Activated naive CD8-positive, alpha-beta T cell treated with anti-CD3 and anti-CD28 coated beads, Interleukin-2, amount 50 U/mL, for 24 hours (primary cell): ENCODE results near the gene ROMO1.
"Not testable (repeated sequence)": the region's sequence is repeated elsewhere in the genome, so short reads cannot be mapped to it uniquely, and the experiment has no call there.

ENCODE experiments used
- ATAC-seq: fragments of 150-1000 bp; cut with Tn5 transposase; one replicate; pipeline ENCODE4 v1.10.0; 2021
- DNase-seq: peaks from one replicate; pipeline ENCODE4 v3.0.0; 2021
- H3K27ac Mint-ChIP-seq: one replicate; pipeline ENCODE4 v1.8.0; 2021; ENCODE audit warnings: mild to moderate bottlenecking, mixed read lengths
- H3K27me3 Mint-ChIP-seq: one replicate; pipeline ENCODE4 v1.8.0; 2021; ENCODE audit warnings: mixed read lengths
- H3K36me3 Mint-ChIP-seq: one replicate; pipeline ENCODE4 v1.8.0; 2021; ENCODE audit warnings: low read depth, mixed read lengths
- H3K4me1 Mint-ChIP-seq: one replicate; pipeline ENCODE4 v1.8.0; 2021; ENCODE audit warnings: mixed read lengths
- H3K4me3 Mint-ChIP-seq: one replicate; pipeline ENCODE4 v1.8.0; 2021; ENCODE audit warnings: mild to moderate bottlenecking, moderate library complexity, mixed read lengths
- H3K9me3 Mint-ChIP-seq: one replicate; pipeline ENCODE4 v1.8.0; 2021; ENCODE audit warnings: mixed read lengths

Gene ROMO1

GRCh38 chr20:35698298-35699126 is 693 bp upstream of the ROMO1 start:
- DNase-seq (peak; percentile 18), ATAC-seq (peak; percentile 37)
- Mint-ChIP-seq H3K4me3 (peak overlapping the region; percentile 96), H3K4me1 (peaks cover 45% of the 10 kb centered on the region), H3K27ac (peak overlapping the region; percentile 97), H3K27me3 (no peaks in the 10 kb centered on the region), H3K36me3 (peaks cover 48% of the 10 kb centered on the region), H3K9me3 (no peaks in the 10 kb centered on the region)

DNA sequence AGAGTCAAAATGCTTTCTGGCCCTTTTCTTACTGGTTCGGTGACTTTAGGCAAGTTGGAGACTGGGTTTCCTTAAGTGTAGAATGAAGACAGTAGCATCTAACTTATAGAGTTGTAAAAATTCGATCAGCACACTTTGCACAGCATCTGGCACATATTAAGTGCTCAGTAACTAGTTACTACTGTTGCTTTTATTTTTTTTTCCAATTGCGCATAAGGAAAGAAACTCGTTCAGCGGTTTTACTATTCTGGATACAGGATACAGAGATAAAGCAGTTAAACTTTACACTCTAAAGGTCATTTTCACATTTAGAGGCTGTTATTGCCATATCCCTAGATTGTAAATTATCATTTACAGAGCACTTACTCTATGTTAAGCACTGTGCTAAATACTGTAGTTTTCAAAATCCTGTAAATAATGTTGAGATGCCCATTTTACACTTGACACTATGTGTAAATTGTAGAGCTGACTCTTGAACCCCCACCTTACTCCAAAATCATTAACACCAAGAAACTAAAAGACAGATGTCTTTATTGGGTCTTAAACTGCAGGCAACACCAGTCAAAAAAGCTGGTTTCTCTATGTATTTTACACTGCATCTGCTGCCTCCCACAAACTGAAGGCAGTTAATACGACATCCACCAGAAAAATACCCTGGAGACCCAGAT is 886 bp downstream of the ROMO1 start:
- Mint-ChIP-seq H3K27ac (peak overlapping the region; percentile 97), H3K4me1 (peaks cover 49% of the 10 kb centered on the region), H3K27me3 (no peaks in the 10 kb centered on the region), H3K36me3 (peaks cover 60% of the 10 kb centered on the region), H3K9me3 (no peaks in the 10 kb centered on the region), H3K4me3 (peak overlapping the region; percentile 96)
- DNase-seq = no peak
- no peak for ATAC-seq

DNA sequence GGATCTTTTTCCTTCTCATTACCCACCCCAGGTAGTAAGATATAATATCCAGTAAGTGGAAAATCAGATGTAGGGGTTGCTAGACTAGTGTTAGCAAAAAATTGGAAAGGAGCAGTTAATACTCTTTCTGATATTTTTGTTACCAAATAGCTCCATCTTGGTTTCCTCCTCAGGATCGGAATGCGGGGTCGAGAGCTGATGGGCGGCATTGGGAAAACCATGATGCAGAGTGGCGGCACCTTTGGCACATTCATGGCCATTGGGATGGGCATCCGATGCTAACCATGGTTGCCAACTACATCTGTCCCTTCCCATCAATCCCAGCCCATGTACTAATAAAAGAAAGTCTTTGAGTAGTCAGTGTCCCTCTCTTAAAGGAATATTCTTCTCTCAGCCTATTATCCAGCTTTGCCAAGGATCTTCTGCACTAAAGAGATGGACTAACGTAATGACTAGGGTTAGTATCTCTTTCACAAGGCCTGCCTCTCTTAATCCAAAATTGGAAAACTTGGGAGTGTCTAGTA is 1.5 kb downstream of the ROMO1 start:
- Mint-ChIP-seq H3K9me3 (no peaks in the 10 kb centered on the region), H3K27me3 (no peaks in the 10 kb centered on the region), H3K4me3 (peak overlapping the region; percentile 96), H3K27ac (peak overlapping the region; percentile 97), H3K4me1 (peaks cover 49% of the 10 kb centered on the region), H3K36me3 (peaks cover 60% of the 10 kb centered on the region)
- no peak for DNase-seq
- ATAC-seq = no peak

- H3K4me1 Mint-ChIP-seq = peaks cover 44% of the 10 kb centered on the region
Measured at GRCh38 chr20:35702051-35702823, 3.0 kb downstream of the ROMO1 start.

DNA sequence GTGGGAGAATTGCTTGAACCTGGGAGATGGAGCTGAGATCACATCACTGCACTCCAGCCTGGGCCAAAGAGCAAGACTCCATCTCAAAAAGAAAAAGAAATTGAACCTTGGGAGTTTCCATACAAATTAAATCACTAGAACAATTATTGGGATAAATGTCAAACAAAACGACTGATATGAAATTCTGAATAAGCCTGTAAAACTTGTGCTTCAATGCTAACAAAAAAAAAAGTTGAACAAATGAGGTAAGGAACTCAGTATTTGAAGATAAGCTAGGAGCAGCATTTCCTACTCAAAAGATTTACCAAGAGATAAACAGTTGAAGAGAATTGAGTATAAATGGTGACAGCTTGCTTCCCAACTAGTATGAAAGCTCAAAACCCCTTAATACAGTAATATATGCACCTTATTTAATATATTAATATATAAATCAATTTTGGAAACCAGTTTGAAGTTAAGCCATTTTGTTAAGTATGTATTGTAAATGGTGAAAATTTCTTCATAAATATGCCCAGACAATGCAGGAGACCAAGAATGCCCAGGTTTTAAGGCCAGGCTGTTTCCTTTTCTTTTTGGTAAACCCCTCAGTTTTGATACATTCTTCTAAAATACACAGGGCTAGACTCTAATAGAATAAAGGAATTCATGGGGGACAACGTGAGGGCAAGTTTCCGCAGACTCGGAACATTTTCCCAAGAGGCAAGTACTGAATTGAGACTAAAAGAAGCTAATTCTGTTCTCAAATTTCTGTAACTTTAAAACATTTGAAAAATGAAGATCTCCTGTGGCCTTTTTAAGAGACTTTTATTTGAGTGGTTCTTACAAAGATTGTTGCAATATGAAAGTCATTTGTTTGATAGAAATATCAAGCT is 3.9 kb downstream of the ROMO1 start:
- DNase-seq (no peak), ATAC-seq (no peak)
- Mint-ChIP-seq H3K4me3 (no peak overlapping the region), H3K4me1 (peaks cover 38% of the 10 kb centered on the region), H3K27ac (peak overlapping the region; percentile 97), H3K36me3 (peaks cover 69% of the 10 kb centered on the region), H3K27me3 (no peaks in the 10 kb centered on the region), H3K9me3 (no peaks in the 10 kb centered on the region)

More at GRCh38 chr20:35702051-35702823, 3.0 kb downstream of the ROMO1 start:
- no peak for ATAC-seq
- DNase-seq = no peak
- Mint-ChIP-seq H3K36me3 (peaks cover 69% of the 10 kb centered on the region), H3K9me3 (no peaks in the 10 kb centered on the region), H3K4me3 (peak overlapping the region; percentile 4), H3K27me3 (no peaks in the 10 kb centered on the region), H3K27ac (peak overlapping the region; percentile 97)

- peaks cover 36% of the 10 kb centered on the region for H3K4me1 Mint-ChIP-seq
- peak overlapping the region; percentile 26 for H3K27ac Mint-ChIP-seq
- no peak for ATAC-seq
- no peaks in the 10 kb centered on the region for H3K9me3 Mint-ChIP-seq
- no peak for DNase-seq
- peaks cover 77% of the 10 kb centered on the region for H3K36me3 Mint-ChIP-seq
- H3K4me3 Mint-ChIP-seq = no peak overlapping the region
- H3K27me3 Mint-ChIP-seq = no peaks in the 10 kb centered on the region
Measured at GRCh38 chr20:35704514-35705261, 5.5 kb downstream of the ROMO1 start.

DNA sequence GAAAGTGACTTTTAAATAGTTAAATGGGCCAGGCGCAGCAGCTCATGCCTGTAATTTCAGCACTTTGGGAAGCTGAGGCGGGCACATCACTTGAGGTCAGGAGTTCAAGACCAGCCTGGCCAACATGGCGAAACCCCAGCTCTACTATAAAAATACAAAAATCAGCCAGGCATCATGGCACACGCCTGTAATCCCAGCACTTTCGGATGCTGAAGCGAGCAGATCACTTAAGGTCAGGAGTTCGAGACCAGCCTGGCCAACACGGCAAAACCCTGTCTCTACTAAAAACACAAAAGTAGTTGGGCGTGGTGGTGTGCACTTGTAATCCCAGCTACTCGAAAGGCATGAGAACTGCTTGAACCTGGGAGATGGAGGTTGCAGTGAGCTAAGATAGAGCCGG is 6.7 kb downstream of the ROMO1 start:
- H3K27ac Mint-ChIP-seq, H3K9me3 Mint-ChIP-seq, DNase-seq, H3K27me3 Mint-ChIP-seq, H3K4me3 Mint-ChIP-seq, ATAC-seq: not testable (repeated sequence)
- peaks cover 84% of the 10 kb centered on the region for H3K36me3 Mint-ChIP-seq
- peaks cover 38% of the 10 kb centered on the region for H3K4me1 Mint-ChIP-seq

- ATAC-seq, H3K9me3 Mint-ChIP-seq, DNase-seq, H3K4me3 Mint-ChIP-seq, H3K27ac Mint-ChIP-seq, H3K27me3 Mint-ChIP-seq: not testable (repeated sequence)
- Mint-ChIP-seq H3K36me3 (peaks cover 87% of the 10 kb centered on the region), H3K4me1 (peaks cover 38% of the 10 kb centered on the region)
Measured at GRCh38 chr20:35706591-35707529, 7.7 kb downstream of the ROMO1 start.

GRCh38 chr20:35708502-35708901 is 9.3 kb downstream of the ROMO1 start:
- Mint-ChIP-seq H3K9me3 (no peaks in the 10 kb centered on the region), H3K36me3 (peaks cover 84% of the 10 kb centered on the region), H3K27ac (peak overlapping the region; percentile 80), H3K4me3 (no peak overlapping the region), H3K4me1 (peaks cover 44% of the 10 kb centered on the region), H3K27me3 (no peaks in the 10 kb centered on the region)
- DNase-seq = no peak
- no peak for ATAC-seq

GRCh38 chr20:35709259-35709658 is 10.1 kb downstream of the ROMO1 start:
- Mint-ChIP-seq H3K27me3 (no peaks in the 10 kb centered on the region), H3K27ac (peak overlapping the region; percentile 80), H3K9me3 (no peaks in the 10 kb centered on the region), H3K4me1 (peaks cover 48% of the 10 kb centered on the region), H3K4me3 (no peak overlapping the region), H3K36me3 (peaks cover 83% of the 10 kb centered on the region)
- DNase-seq (no peak), ATAC-seq (no peak)

DNA sequence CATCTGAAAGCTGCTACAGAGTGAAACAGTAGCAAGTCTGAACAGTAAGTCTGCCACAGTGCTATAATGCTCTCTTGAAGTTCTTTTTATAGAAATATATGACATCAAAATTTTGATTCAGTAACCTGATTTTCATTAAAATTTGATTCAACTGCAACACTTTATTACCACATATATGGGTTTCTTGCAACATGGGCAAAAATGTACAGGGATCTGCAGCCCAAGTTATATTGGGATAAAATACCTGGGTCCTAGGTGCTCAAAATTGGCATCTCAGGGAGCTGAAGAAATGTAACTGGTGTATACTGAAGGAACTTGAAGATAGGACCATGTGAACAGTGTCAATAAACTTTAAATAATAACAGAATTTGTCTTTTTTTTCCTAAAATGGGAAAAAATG is 10.8 kb downstream of the ROMO1 start:
- ATAC-seq = no peak
- Mint-ChIP-seq H3K4me1 (peaks cover 49% of the 10 kb centered on the region), H3K4me3 (no peak overlapping the region), H3K9me3 (no peaks in the 10 kb centered on the region), H3K27me3 (no peaks in the 10 kb centered on the region), H3K36me3 (peaks cover 82% of the 10 kb centered on the region), H3K27ac (no peak overlapping the region)
- no peak for DNase-seq

- H3K9me3 Mint-ChIP-seq = no peaks in the 10 kb centered on the region
- DNase-seq = no peak
- ATAC-seq = no peak
- no peak overlapping the region for H3K4me3 Mint-ChIP-seq
- peaks cover 81% of the 10 kb centered on the region for H3K36me3 Mint-ChIP-seq
- peak overlapping the region; percentile 74 for H3K27ac Mint-ChIP-seq
- peaks cover 56% of the 10 kb centered on the region for H3K4me1 Mint-ChIP-seq
- no peaks in the 10 kb centered on the region for H3K27me3 Mint-ChIP-seq
Measured at GRCh38 chr20:35710884-35711587, 11.8 kb downstream of the ROMO1 start.
